ENCODE results near the gene CXADR. TPM values are rescaled to one million over a fixed set of nuclear protein-coding genes. Genes with fewer than 3 reads are reported as not detected.

The CXADR gene
- total RNA-seq, 1 experiment from 2014 or later, result 24.7 TPM

GRCh38 chr21:17585875-17586450, 73.1 kb downstream of the CXADR start:
- no peak for ATAC-seq
- Histone ChIP-seq H3K4me1 (ENCODE audit: control insufficient read depth, insufficient read depth, low read length) (no peaks in the 10 kb centered on the region), H3K27ac (ENCODE audit: low read length) (no peak overlapping the region), H3K27me3 (ENCODE audit: control insufficient read depth, insufficient read depth, low read length) (no peaks in the 10 kb centered on the region), H3K4me3 (ENCODE audit: low read depth in 2 of 2, low read length in 2 of 2) (no peak overlapping the region), H3K9me3 (ENCODE audit: control insufficient read depth, insufficient read depth, low read depth, low read length) (no peaks in the 10 kb centered on the region), H3K36me3 (ENCODE audit: control insufficient read depth, insufficient read depth, low read length) (no peaks in the 10 kb centered on the region)
- CTCF ChIA-PET, result interaction anchor here (0.5 to 1.3 kb wide), 6 partner anchors 9 to 923 kb away, joined by 3 to 7 read pairs (median 4); no protein-coding TSS in a partner anchor
- POLR2A ChIA-PET, result no interaction called here
- TF ChIP-seq, protein P1, sequence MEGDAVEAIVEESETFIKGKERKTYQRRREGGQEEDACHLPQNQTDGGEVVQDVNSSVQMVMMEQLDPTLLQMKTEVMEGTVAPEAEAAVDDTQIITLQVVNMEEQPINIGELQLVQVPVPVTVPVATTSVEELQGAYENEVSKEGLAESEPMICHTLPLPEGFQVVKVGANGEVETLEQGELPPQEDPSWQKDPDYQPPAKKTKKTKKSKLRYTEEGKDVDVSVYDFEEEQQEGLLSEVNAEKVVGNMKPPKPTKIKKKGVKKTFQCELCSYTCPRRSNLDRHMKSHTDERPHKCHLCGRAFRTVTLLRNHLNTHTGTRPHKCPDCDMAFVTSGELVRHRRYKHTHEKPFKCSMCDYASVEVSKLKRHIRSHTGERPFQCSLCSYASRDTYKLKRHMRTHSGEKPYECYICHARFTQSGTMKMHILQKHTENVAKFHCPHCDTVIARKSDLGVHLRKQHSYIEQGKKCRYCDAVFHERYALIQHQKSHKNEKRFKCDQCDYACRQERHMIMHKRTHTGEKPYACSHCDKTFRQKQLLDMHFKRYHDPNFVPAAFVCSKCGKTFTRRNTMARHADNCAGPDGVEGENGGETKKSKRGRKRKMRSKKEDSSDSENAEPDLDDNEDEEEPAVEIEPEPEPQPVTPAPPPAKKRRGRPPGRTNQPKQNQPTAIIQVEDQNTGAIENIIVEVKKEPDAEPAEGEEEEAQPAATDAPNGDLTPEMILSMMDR (IDR thresholded peaks at IDR 0.05), result peak; percentile 60; the same call in 1 of the 2 replicates
- TF ChIP-seq POLR2AphosphoS5 (IDR thresholded peaks at IDR 0.05; ENCODE audit: low read depth, low read length), result no peak
- DNase-seq (ENCODE audit: low read depth, low spot score), result peak; percentile 15
- intact Hi-C loops (cut with micrococcal nuclease; ENCODE audit: unreplicated experiment) (loop anchor here (2.0 kb wide), 1 partner anchor 199 kb away; no protein-coding TSS in a partner anchor), in situ Hi-C loops (cut with HindIII; ENCODE audit: low pct_unique_long_range_greater_than_20kb, low sequenced_read_pairs) (no loop called here)
- no TSS peak for BruUV-seq (replicated peaks)

DNA sequence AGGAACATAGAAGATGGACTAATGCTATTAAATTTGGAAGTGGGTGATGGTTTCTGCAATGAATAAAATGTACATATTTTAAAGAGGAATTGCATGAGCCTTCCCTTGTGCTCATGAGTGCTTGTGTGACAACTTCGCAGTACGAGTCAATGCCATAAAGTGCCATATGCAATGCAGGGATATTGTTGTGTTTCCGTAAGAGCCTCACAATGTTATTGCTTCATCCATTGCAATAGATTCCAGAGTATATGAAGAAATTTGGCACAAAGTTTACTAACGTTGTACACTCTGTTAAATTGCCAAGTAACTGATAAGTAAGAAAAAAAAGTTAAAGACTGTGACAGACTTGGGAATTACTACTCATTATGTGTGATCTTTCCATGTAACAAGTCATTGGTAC, 77.6 kb downstream of the CXADR start:
- TF ChIP-seq, protein P1 (IDR thresholded peaks at IDR 0.05), result no peak
- TF ChIP-seq TCF7L2 (IDR thresholded peaks at IDR 0.05; ENCODE audit: low read depth, low read length), result no peak
- no peak for TF ChIP-seq POLR2AphosphoS5 (IDR thresholded peaks at IDR 0.05; ENCODE audit: low read depth, low read length)
- no peak for TF ChIP-seq REST (IDR thresholded peaks at IDR 0.05; ENCODE audit: insufficient read depth in 1 of 2, low read depth in 2 of 2, low read length in 1 of 2)
- no peak for TF ChIP-seq SIN3A (IDR thresholded peaks at IDR 0.05; ENCODE audit: borderline replicate concordance, insufficient read depth, low read depth, low read length)
- ChIA-PET POLR2A (no interaction called here), CTCF (no interaction called here)
- Histone ChIP-seq H3K9me3 (ENCODE audit: control insufficient read depth, insufficient read depth, low read depth, low read length) (no peaks in the 10 kb centered on the region), H3K36me3 (ENCODE audit: control insufficient read depth, insufficient read depth, low read length) (peaks cover 10% of the 10 kb centered on the region), H3K4me3 (ENCODE audit: low read depth in 2 of 2, low read length in 2 of 2) (no peak overlapping the region), H3K4me1 (ENCODE audit: control insufficient read depth, insufficient read depth, low read length) (no peaks in the 10 kb centered on the region), H3K27ac (ENCODE audit: low read length) (no peak overlapping the region), H3K27me3 (ENCODE audit: control insufficient read depth, insufficient read depth, low read length) (no peaks in the 10 kb centered on the region)
- intact Hi-C loops (cut with micrococcal nuclease; ENCODE audit: unreplicated experiment), result no loop called here
- DNase-seq (ENCODE audit: low read depth, low spot score) (no peak), ATAC-seq (no peak)
- BruUV-seq (replicated peaks), result no TSS peak
- in situ Hi-C loops (cut with HindIII; ENCODE audit: low pct_unique_long_range_greater_than_20kb, low sequenced_read_pairs), result no loop called here
